Measurements from ENCODE around the gene CCDC88C.

DNA sequence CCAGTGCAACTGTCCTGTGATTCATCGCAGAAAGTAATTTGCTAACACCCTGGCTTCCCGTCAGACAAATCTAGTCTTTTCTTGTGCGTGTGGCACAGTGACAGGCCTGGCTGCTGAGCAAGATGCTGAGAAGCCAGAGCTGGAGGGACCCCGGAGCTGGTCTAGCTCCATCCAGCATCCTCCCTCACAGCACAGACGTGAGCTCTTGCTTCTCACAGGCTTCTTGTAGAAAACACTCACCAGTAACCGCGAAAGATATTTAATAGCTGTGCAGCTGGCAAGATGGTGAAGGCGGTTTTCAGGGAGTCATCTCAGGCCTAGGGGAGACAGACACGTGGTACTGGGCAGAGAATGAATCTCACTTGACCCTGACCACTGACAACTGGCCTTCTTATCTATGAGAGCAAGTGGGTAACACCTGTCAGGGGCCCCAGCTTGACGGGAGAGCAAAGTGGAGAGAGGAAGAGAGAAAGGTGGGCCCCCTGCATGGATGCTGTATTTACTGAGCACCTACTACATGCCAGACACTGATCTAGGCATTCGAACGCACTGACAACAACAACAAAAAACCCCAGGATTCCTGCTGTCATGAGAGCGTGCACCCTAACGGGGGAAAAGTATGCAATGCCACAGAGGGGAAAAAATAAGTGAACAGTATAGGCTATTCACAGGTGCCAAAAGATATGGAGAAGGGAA is 63.3 kb downstream of the CCDC88C start:
- no peak for TF ChIP-seq CTCF (IDR thresholded peaks at IDR 0.05)
- TF ChIP-seq POLR2A (IDR thresholded peaks at IDR 0.05): no peak
